Glutamatergic neuron (in vitro differentiated cells): ENCODE measurements around the gene KIAA1671. TPM values are rescaled to one million over a fixed set of nuclear protein-coding genes. Genes with fewer than 3 reads are reported as not detected.
A peak's percentile ranks its signal among the peaks of the same experiment; 100 is the strongest.

Source experiments
- DNase-seq: peaks from one replicate; pipeline ENCODE4 v3.0.0; 2022
- H3K27ac Mint-ChIP-seq: one replicate; pipeline ENCODE4 v1.8.0; 2020; ENCODE audit warnings: mild to moderate bottlenecking, mixed read lengths, inconsistent platforms; ENCODE audit not compliant: unreplicated experiment
- H3K27me3 Mint-ChIP-seq: one replicate; pipeline ENCODE4 v1.8.0; 2020; ENCODE audit warnings: mild to moderate bottlenecking, moderate library complexity, mixed read lengths, inconsistent platforms; ENCODE audit not compliant: unreplicated experiment
- H3K36me3 Mint-ChIP-seq: one replicate; pipeline ENCODE4 v1.8.0; 2020; ENCODE audit warnings: mild to moderate bottlenecking, mixed read lengths, inconsistent platforms; ENCODE audit not compliant: unreplicated experiment
- H3K4me1 Mint-ChIP-seq: one replicate; pipeline ENCODE4 v1.8.0; 2020; ENCODE audit warnings: mild to moderate bottlenecking, low read depth, mixed read lengths, inconsistent platforms; ENCODE audit not compliant: unreplicated experiment
- H3K4me3 Mint-ChIP-seq: one replicate; pipeline ENCODE4 v1.8.0; 2020; ENCODE audit warnings: mild to moderate bottlenecking, mixed read lengths, inconsistent platforms; ENCODE audit not compliant: unreplicated experiment
- H3K9me3 Mint-ChIP-seq: one replicate; pipeline ENCODE4 v1.8.0; 2020; ENCODE audit warnings: mild to moderate bottlenecking, moderate library complexity, mixed read lengths, inconsistent platforms; ENCODE audit not compliant: unreplicated experiment
- CTCF ChIP-seq: fragments of 200-600 bp; sonication (generic); IDR thresholded peaks from one replicate; pipeline ENCODE4 v1.5.0; 2021; ENCODE audit not compliant: partially characterized antibody, unreplicated experiment
- total RNA-seq: library from RNA; stranded (reverse); fragmentation: NEBNext Ultra II Directional; extraction: Animal tissue kit (Norgen Biotek cat#: 25700); gene quantifications from one replicate; pipeline ENCODE4 v1.2.1, GENCODE V29; 2021; ENCODE audit not compliant: unreplicated experiment

Gene KIAA1671
- total RNA-seq, 1 donor from 2014 or later: 15.3 TPM

- no peak for DNase-seq
- Mint-ChIP-seq H3K9me3 (peaks cover 11% of the 10 kb centered on the region), H3K4me3 (no peak overlapping the region), H3K4me1 (peaks cover 38% of the 10 kb centered on the region), H3K36me3 (no peaks in the 10 kb centered on the region), H3K27me3 (peaks cover 12% of the 10 kb centered on the region), H3K27ac (no peak overlapping the region)
- TF ChIP-seq CTCF: no peak
Observed at GRCh38 chr22:24992946-24993345, 40.4 kb downstream of the KIAA1671 start.

DNA sequence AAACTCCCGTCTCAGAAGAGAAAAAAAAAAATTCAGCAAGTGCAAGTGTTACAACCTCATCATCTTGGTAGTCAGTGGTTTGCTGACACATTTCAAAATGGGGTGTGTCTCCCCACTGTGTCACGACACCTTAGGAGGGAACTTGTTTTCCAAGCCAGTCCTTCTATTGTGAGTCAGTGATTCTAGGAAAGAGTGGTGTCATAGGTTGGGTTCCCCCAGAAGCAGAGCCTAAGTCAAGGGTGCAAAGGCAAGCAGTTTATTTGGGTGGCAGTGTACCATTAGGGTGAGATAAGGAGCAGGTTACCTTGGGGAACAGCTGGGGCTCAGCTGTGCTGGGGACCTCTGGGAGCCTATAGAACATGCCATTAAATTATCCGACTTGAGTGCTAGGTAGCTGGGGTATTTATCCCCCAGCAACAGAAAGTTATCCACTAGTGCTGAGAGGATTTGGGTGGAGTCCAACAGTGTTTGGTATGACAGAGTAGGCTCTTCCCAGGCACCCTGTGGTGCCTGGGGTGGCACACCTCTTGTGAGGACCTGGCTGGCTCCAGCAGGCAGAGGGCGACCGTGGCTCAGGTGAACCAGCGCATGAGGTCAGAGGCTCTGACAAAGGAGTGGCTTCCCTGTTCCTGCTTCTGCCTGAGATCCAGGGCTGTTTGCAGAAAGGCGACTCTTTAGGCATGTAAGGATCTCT is 41.7 kb downstream of the KIAA1671 start:
- peaks cover 11% of the 10 kb centered on the region for H3K9me3 Mint-ChIP-seq
- no peak overlapping the region for H3K4me3 Mint-ChIP-seq
- H3K27ac Mint-ChIP-seq: peak overlapping the region; percentile 56
- no peak for DNase-seq
- H3K4me1 Mint-ChIP-seq: peaks cover 36% of the 10 kb centered on the region
- no peak for TF ChIP-seq CTCF
- H3K27me3 Mint-ChIP-seq: peaks cover 12% of the 10 kb centered on the region
- H3K36me3 Mint-ChIP-seq: no peaks in the 10 kb centered on the region

- Mint-ChIP-seq H3K4me1 (peaks cover 30% of the 10 kb centered on the region), H3K4me3 (peak overlapping the region; percentile 66), H3K27me3 (peaks cover 12% of the 10 kb centered on the region), H3K9me3 (peaks cover 11% of the 10 kb centered on the region), H3K36me3 (no peaks in the 10 kb centered on the region), H3K27ac (peak overlapping the region; percentile 99)
- TF ChIP-seq CTCF: no peak
- no peak for DNase-seq
Observed at GRCh38 chr22:24995649-24996180, 43.2 kb downstream of the KIAA1671 start.

GRCh38 chr22:24996420-24996952 is 44.0 kb downstream of the KIAA1671 start:
- no peak for TF ChIP-seq CTCF
- DNase-seq: peak; percentile 82
- peaks cover 33% of the 10 kb centered on the region for H3K4me1 Mint-ChIP-seq
- H3K27me3 Mint-ChIP-seq: peaks cover 12% of the 10 kb centered on the region
- no peaks in the 10 kb centered on the region for H3K36me3 Mint-ChIP-seq
- peak overlapping the region; percentile 66 for H3K4me3 Mint-ChIP-seq
- peaks cover 11% of the 10 kb centered on the region for H3K9me3 Mint-ChIP-seq
- peak overlapping the region; percentile 99 for H3K27ac Mint-ChIP-seq

DNA sequence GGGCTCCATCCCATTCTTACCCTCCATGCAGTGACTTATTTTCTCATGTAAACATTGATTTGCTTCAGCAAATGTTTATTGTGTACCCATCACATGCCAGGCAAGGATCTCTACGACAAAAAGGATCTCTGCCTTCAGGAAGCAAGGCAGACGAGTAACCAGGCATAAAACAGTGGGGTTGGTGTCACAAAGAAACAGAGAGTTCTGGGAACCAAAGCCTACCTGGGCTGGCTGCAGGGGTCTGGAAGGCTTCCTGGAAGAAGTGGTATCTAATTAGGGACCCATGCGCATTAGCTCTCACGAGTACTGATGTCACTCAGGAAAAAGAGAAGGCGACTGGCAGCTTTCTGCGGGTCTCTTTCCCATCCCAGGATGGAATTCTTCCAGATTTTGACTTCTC is 44.5 kb downstream of the KIAA1671 start:
- peak overlapping the region; percentile 99 for H3K27ac Mint-ChIP-seq
- H3K4me3 Mint-ChIP-seq: peak overlapping the region; percentile 66
- no peak for DNase-seq
- TF ChIP-seq CTCF: no peak
- peaks cover 12% of the 10 kb centered on the region for H3K27me3 Mint-ChIP-seq
- no peaks in the 10 kb centered on the region for H3K36me3 Mint-ChIP-seq
- peaks cover 33% of the 10 kb centered on the region for H3K4me1 Mint-ChIP-seq
- peaks cover 11% of the 10 kb centered on the region for H3K9me3 Mint-ChIP-seq
